HepG2 (cell line): ENCODE data around the gene EPDR1. TPM values are rescaled to one million over a fixed set of nuclear protein-coding genes. Genes with fewer than 3 reads are reported as not detected.

Experiments used
- HNRNPUL1 ChIP-seq: fragments of 200-400 bp; formaldehyde crosslinking; IDR thresholded peaks from 2 replicates; pipeline ENCODE4 v1.6.1; 2017; ENCODE audit warnings: low read depth, mild to moderate bottlenecking, low read length, moderate library complexity
- KDM2A ChIP-seq: sonication (generic); formaldehyde crosslinking; IDR thresholded peaks from 2 replicates; pipeline ENCODE4 v1.4.0; 2020; ENCODE audit warnings: low read depth, missing genetic modification reagents, borderline replicate concordance
- NFKB2 ChIP-seq: sonication (generic); formaldehyde crosslinking; IDR thresholded peaks from 2 replicates; pipeline ENCODE4 v1.4.0; 2020; ENCODE audit warnings: missing genetic modification reagents, borderline replicate concordance
- PATZ1 ChIP-seq: sonication (generic); formaldehyde crosslinking; IDR thresholded peaks from 2 replicates; pipeline ENCODE4 v1.4.0; 2020; ENCODE audit warnings: missing genetic modification reagents
- POGK ChIP-seq: sonication (generic); formaldehyde crosslinking; conservative IDR thresholded peaks from 2 replicates; pipeline ENCODE4 v1.8.0; 2022; ENCODE audit warnings: mild to moderate bottlenecking, moderate library complexity, missing genetic modification reagents
- RBM22 ChIP-seq: fragments of 200-400 bp; formaldehyde crosslinking; optimal IDR thresholded peaks from 2 replicates; pipeline ENCODE3; 2017; ENCODE audit warnings: mild to moderate bottlenecking, low read length, moderate library complexity
- RELA ChIP-seq: sonication (generic); formaldehyde crosslinking; IDR thresholded peaks from 2 replicates; pipeline ENCODE4 v1.4.0; 2020; ENCODE audit warnings: missing genetic modification reagents
- TEF ChIP-seq: sonication (generic); formaldehyde crosslinking; IDR thresholded peaks from 2 replicates; pipeline ENCODE4 v1.5.0; 2020; ENCODE audit warnings: missing genetic modification reagents
- THAP9 ChIP-seq: sonication (generic); formaldehyde crosslinking; IDR thresholded peaks from 2 replicates; pipeline ENCODE4; 2020; ENCODE audit warnings: missing genetic modification reagents, mild to moderate bottlenecking, borderline replicate concordance
- TOPORS ChIP-seq: sonication (generic); formaldehyde crosslinking; IDR thresholded peaks from 2 replicates; pipeline ENCODE4 v1.8.0; 2023; ENCODE audit warnings: mild to moderate bottlenecking, missing genetic modification reagents
- ZBTB10 ChIP-seq: sonication (generic); formaldehyde crosslinking; IDR thresholded peaks from 2 replicates; pipeline ENCODE4 v1.4.0; 2020; ENCODE audit warnings: missing genetic modification reagents, borderline replicate concordance
- ZNF367 ChIP-seq: sonication (generic); formaldehyde crosslinking; IDR thresholded peaks from 2 replicates; pipeline ENCODE4 v1.4.0; 2020; ENCODE audit warnings: missing genetic modification reagents, borderline replicate concordance
- ZNF777 ChIP-seq: sonication (generic); formaldehyde crosslinking; IDR thresholded peaks from 2 replicates; pipeline ENCODE4 v1.4.0; 2020; ENCODE audit warnings: missing genetic modification reagents
- ZNF782 ChIP-seq: sonication (generic); formaldehyde crosslinking; IDR thresholded peaks from 2 replicates; pipeline ENCODE4 v1.4.0; 2020; ENCODE audit warnings: missing genetic modification reagents, mild to moderate bottlenecking, borderline replicate concordance
- ZNF883 ChIP-seq: sonication (generic); formaldehyde crosslinking; IDR thresholded peaks from 2 replicates; pipeline ENCODE4 v1.5.1; 2020; ENCODE audit warnings: mild to moderate bottlenecking, missing genetic modification reagents; ENCODE audit errors: not compliant biosample characterization
- polyA plus RNA-seq, 8 experiments: library from polyadenylated mRNA; depleted of rRNA in 3 of 8; stranded (reverse) in 7 of 8; unstranded in 1 of 8; fragments of >200 nt; fragmentation: Illumina TruSeq in 4 of 8; extraction: Trizol in 4 of 8; gene quantifications; 2 replicates each; pipeline versions ENCODE4 v1.2.1 to v1.2.3, GENCODE V29; 2011 to 2016; ENCODE audit warnings: low read depth in 4 of 8, missing spikeins in 1 of 8, mixed read lengths in 1 of 8; ENCODE audit not compliant: insufficient read depth in 1 of 8
- total RNA-seq, 5 experiments: library from RNA; depleted of rRNA; stranded (reverse); fragments of >200 nt; fragmentation: Illumina TruSeq; extraction: Trizol; gene quantifications; 2 replicates each; pipeline ENCODE4 v1.2.3, GENCODE V29; 2016; ENCODE audit warnings: low read depth in 1 of 5

EPDR1 gene
- total and polyA plus RNA-seq, 2 of the 13 experiments (the other 11 are each of a cell fraction or from before 2014, with no cell fraction given) = 38.3 to 50.2 TPM

GRCh38 chr7:37916673-37917660, 3.5 kb upstream of the EPDR1 start, which contains the start of gene SFRP4 (continued):
- TF ChIP-seq THAP9 (CRISPR knock-in tag) (peak; percentile 51), ZNF883 (CRISPR knock-in tag) (no peak), TEF (CRISPR knock-in tag) (no peak), POGK (CRISPR knock-in tag) (peak; percentile 20; the same call in 1 of the 2 replicates), RBM22 (no peak), NFKB2 (CRISPR knock-in tag) (0 out of 2 replicates have a peak, but pooled peaks have one; percentile 14), KDM2A (CRISPR knock-in tag) (peak; percentile 65; the same call in 1 of the 2 replicates), HNRNPUL1 (no peak), ZNF782 (CRISPR knock-in tag) (no peak; the same call in 1 of the 2 replicates), ZBTB10 (CRISPR knock-in tag) (no peak), TOPORS (CRISPR knock-in tag) (no peak), ZNF367 (CRISPR knock-in tag) (no peak), ZNF777 (peak; percentile 100), PATZ1 (no peak; the same call in 1 of the 2 replicates), RELA (no peak)
